ENCODE results near the gene ARMC3. TPM values are rescaled to one million over a fixed set of nuclear protein-coding genes. Genes with fewer than 3 reads are reported as not detected.

Gene ARMC3
- total RNA-seq, 2 experiments from 2014 or later = not detected

DNA sequence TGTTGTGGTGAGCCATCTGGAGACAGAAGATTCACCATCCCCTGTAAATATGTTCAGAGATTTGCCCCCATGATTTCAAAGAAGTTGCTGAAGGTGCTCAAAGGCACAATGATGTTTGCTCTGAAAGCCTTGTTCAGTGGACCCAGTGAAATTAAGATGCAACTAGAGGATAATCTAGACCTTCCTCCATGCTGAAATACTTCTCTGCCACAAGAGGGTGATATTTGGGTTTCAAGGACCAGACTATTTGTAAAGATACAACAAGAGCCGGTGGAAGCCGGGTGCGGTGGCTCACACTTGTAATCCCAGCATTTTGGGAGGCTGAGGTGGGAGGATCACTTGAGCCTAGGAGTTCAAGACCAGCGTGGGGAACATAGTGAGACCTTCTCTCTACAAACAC is 154.0 kb downstream of the ARMC3 start:
- no peak overlapping the region for H3K4me2 ChIP-seq (ENCODE audit: low read length)
- H3K9me3 ChIP-seq (ENCODE audit: low read length) = no peaks in the 10 kb centered on the region
- ChIA-PET CTCF (ENCODE audit: unreplicated experiment) (no interaction called here), POLR2A (no interaction called here)
- no peak overlapping the region for H3K4me3 ChIP-seq (ENCODE audit: low read depth, low read length, poor library complexity, severe bottlenecking)
- H3K36me3 ChIP-seq (ENCODE audit: insufficient read depth, low read length) = no peaks in the 10 kb centered on the region
- TF ChIP-seq EZH2phosphoT487 (IDR thresholded peaks at IDR 0.05; ENCODE audit: borderline replicate concordance, low read depth, low read length) = no peak
- TF ChIP-seq, protein P1, sequence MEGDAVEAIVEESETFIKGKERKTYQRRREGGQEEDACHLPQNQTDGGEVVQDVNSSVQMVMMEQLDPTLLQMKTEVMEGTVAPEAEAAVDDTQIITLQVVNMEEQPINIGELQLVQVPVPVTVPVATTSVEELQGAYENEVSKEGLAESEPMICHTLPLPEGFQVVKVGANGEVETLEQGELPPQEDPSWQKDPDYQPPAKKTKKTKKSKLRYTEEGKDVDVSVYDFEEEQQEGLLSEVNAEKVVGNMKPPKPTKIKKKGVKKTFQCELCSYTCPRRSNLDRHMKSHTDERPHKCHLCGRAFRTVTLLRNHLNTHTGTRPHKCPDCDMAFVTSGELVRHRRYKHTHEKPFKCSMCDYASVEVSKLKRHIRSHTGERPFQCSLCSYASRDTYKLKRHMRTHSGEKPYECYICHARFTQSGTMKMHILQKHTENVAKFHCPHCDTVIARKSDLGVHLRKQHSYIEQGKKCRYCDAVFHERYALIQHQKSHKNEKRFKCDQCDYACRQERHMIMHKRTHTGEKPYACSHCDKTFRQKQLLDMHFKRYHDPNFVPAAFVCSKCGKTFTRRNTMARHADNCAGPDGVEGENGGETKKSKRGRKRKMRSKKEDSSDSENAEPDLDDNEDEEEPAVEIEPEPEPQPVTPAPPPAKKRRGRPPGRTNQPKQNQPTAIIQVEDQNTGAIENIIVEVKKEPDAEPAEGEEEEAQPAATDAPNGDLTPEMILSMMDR (conservative IDR thresholded peaks at IDR 0.05; ENCODE audit: low read length) = peak; percentile 62
- intact Hi-C loops (cut with micrococcal nuclease; ENCODE audit: unreplicated experiment) = no loop called here
- BruUV-seq (replicated peaks) = no TSS peak
- no peaks in the 10 kb centered on the region for H3K79me2 ChIP-seq (ENCODE audit: insufficient read depth, low read depth, low read length)
- no peaks in the 10 kb centered on the region for H3K4me1 ChIP-seq (ENCODE audit: insufficient read depth, low read length, poor library complexity, severe bottlenecking)
- DNase-seq (ENCODE audit: low spot score) = no peak
- H3K9me2 ChIP-seq (ENCODE audit: insufficient read depth, low read length) = no peaks in the 10 kb centered on the region
- no peaks in the 10 kb centered on the region for H4K20me1 ChIP-seq (ENCODE audit: insufficient read depth, low read length)
- no peak overlapping the region for H3K27ac ChIP-seq (ENCODE audit: low read depth, low read length, poor library complexity, severe bottlenecking)
- H2AFZ ChIP-seq (ENCODE audit: low read length) = no peak overlapping the region

Small RNAs within 50 kb of the gene (small RNA-seq; reads per million reads assigned to genes)
- gene RNA5SP304 = not detected

Other genes with a start within 250 kb of the ARMC3 start
- 32.5 and 37.9 TPM in 2 replicates for gene PIP4K2A, start 213.5 kb upstream of the ARMC3 start, total RNA-seq (2014; rRNA removed; shearing (Covaris generic))
- 42.6 and 43.3 TPM in 2 replicates for gene PIP4K2A, start 213.5 kb upstream of the ARMC3 start, total RNA-seq (2022)
- 7.2 and 8.1 TPM in 2 replicates for gene MSRB2, start 167.5 kb downstream of the ARMC3 start, total RNA-seq (2014; rRNA removed; shearing (Covaris generic))
- gene MSRB2, start 167.5 kb downstream of the ARMC3 start, total RNA-seq (2022) = 17.6 and 18.1 TPM in 2 replicates

All from OCI-LY7 (cell line).